GM12891 (cell line): Measurements from ENCODE around the gene XPOT.

ENCODE experiments used
- PAX5 ChIP-seq: IDR thresholded peaks from 2 replicates; pipeline ENCODE4 v1.6.1; 2011; ENCODE audit warnings: low read length, moderate library complexity, mild to moderate bottlenecking; ENCODE audit not compliant: insufficient read depth, severe bottlenecking
- POLR2A ChIP-seq: IDR thresholded peaks from 2 replicates; pipeline ENCODE4 v1.6.1; 2011; ENCODE audit warnings: low read depth, low read length, control low read depth
- POLR2AphosphoS5 ChIP-seq: IDR thresholded peaks from 2 replicates; pipeline ENCODE4 v1.6.1; 2011; ENCODE audit warnings: low read depth, low read length, control low read depth
- TAF1 ChIP-seq: IDR thresholded peaks from 2 replicates; pipeline ENCODE4 v1.6.1; 2011; ENCODE audit warnings: low read depth, low read length, control low read depth

GRCh38 chr12:64496839-64497400 lies 92.7 kb downstream of the XPOT start:
- no peak for TF ChIP-seq POLR2A
- TF ChIP-seq PAX5: no peak
- no peak for TF ChIP-seq POLR2AphosphoS5
- TF ChIP-seq TAF1: no peak
